ENCODE data around the gene MAPKAPK5. TPM values are rescaled to one million over a fixed set of nuclear protein-coding genes. Genes with fewer than 3 reads are reported as not detected.

MAPKAPK5 gene
- total and polyA plus RNA-seq, 10 of the 15 experiments (the other 5 are each of a cell fraction or from before 2014, with no cell fraction given) = 12.6 to 54.3 (median 41.5) TPM

- FAIRE-seq (no peak), DNase-seq (ENCODE audit: low read depth, low spot score) (no peak), ATAC-seq (no peak)
- Histone ChIP-seq H3K79me2 (ENCODE audit: control insufficient read depth, insufficient read depth, low read length) (no peaks in the 10 kb centered on the region), H3K9ac (ENCODE audit: control insufficient read depth, insufficient read depth, low read length) (no peak overlapping the region), H3K4me3 (no peak overlapping the region), H2AFZ (ENCODE audit: control insufficient read depth, low read depth, low read length) (no peak overlapping the region), H3K27me3 (replicated peaks in 1 of 2; ENCODE audit: control insufficient read depth in 2 of 2, insufficient read depth in 2 of 2, low read length in 1 of 2) (no peaks in the 10 kb centered on the region), H3K4me1 (ENCODE audit: control insufficient read depth, insufficient read depth, low read length) (no peaks in the 10 kb centered on the region), H3K9me3 (replicated peaks; ENCODE audit: control insufficient read depth, insufficient read depth, low read length) (no peaks in the 10 kb centered on the region), H3K27ac (ENCODE audit: control insufficient read depth, insufficient read depth) (no peak overlapping the region), H3K4me2 (ENCODE audit: control insufficient read depth, insufficient read depth) (no peak overlapping the region), H4K20me1 (ENCODE audit: control insufficient read depth, insufficient read depth) (no peaks in the 10 kb centered on the region), H3K36me3 (ENCODE audit: control insufficient read depth in 2 of 2, insufficient read depth in 2 of 2, low read length in 1 of 2) (no peaks in the 10 kb centered on the region; a peak in 2 of 4 replicates)
- 77% methylated on average over 4 of the region's 4 CpGs for whole genome bisulfite sequencing (ENCODE audit: insufficient coverage, insufficient replicate concordance, low lambda C conversion rate, missing lambda C conversion rate)
- CTCF ChIA-PET = interaction anchor here (2.1 kb wide), 1 partner anchor 15 kb away, joined by 14 read pairs; no protein-coding TSS in a partner anchor
- SMC1A ChIA-PET (ENCODE audit: uncharacterized antibody, unreplicated experiment) = interaction anchor here (3.0 kb wide), 1 partner anchor 15 kb away, joined by 8 read pairs; no protein-coding TSS in a partner anchor
- intact Hi-C loops (cut with micrococcal nuclease; ENCODE audit: unreplicated experiment) = no loop called here
- POLR2A ChIA-PET = no interaction called here
- no TSS peak for BruUV-seq (replicated peaks)
- in situ Hi-C loops (cut with MboI) = no loop called here
- RAD21 ChIA-PET (ENCODE audit: unreplicated experiment) = no interaction called here
- TF ChIP-seq BACH1 (IDR thresholded peaks at IDR 0.05; ENCODE audit: borderline replicate concordance) = no peak
- no peak for TF ChIP-seq IKZF2 (IDR thresholded peaks at IDR 0.05)
- TF ChIP-seq SKIL (IDR thresholded peaks at IDR 0.05; ENCODE audit: low read depth, poor library complexity, severe bottlenecking) = no peak
- no peak for TF ChIP-seq KDM1A (IDR thresholded peaks at IDR 0.05; ENCODE audit: borderline replicate concordance)
- TF ChIP-seq NFIC (IDR thresholded peaks at IDR 0.05; ENCODE audit: low read depth, low read length) = no peak
- TF ChIP-seq ZNF217 (IDR thresholded peaks at IDR 0.05) = no peak
- TF ChIP-seq PBX3 (IDR thresholded peaks at IDR 0.05; ENCODE audit: insufficient replicate concordance, low read depth, low read length) = no peak
- no peak for TF ChIP-seq ZBTB11 (CRISPR knock-in tag; IDR thresholded peaks at IDR 0.05)
- TF ChIP-seq POLR2AphosphoS2 (IDR thresholded peaks at IDR 0.05; ENCODE audit: low read depth, low read length) = no peak
- TF ChIP-seq PKNOX1 (IDR thresholded peaks at IDR 0.05) = no peak
- no peak for TF ChIP-seq MXI1 (IDR thresholded peaks at IDR 0.05; ENCODE audit: low read depth, low read length)
- no peak for TF ChIP-seq NRF1 (conservative IDR thresholded peaks at IDR 0.05; ENCODE audit: low read depth, low read length)
- TF ChIP-seq RAD21 (IDR thresholded peaks at IDR 0.05; ENCODE audit: insufficient read depth, low read depth, low read length) = no peak
- TF ChIP-seq POLR2AphosphoS5 (IDR thresholded peaks at IDR 0.05; ENCODE audit: low read length) = no peak
These were observed 43.8 kb upstream of the MAPKAPK5 start for GRCh38 chr12:111798182-111798581.
